Epithelial cell of prostate (primary cell): Measurements from ENCODE around the gene NR3C2.
"Not testable (repeated sequence)": the region's sequence is repeated elsewhere in the genome, so short reads cannot be mapped to it uniquely, and the experiment has no call there.

Experiments used
- DNase-seq: peaks from one replicate; pipeline ENCODE4 v3.0.0-alpha.2; 2011; ENCODE audit warnings: low read depth, low spot score
- H3K27ac ChIP-seq: fragments of 450-650 bp; 2 replicates; pipeline ENCODE4 v1.5.1; 2017; ENCODE audit warnings: mild to moderate bottlenecking

NR3C2 gene

DNA sequence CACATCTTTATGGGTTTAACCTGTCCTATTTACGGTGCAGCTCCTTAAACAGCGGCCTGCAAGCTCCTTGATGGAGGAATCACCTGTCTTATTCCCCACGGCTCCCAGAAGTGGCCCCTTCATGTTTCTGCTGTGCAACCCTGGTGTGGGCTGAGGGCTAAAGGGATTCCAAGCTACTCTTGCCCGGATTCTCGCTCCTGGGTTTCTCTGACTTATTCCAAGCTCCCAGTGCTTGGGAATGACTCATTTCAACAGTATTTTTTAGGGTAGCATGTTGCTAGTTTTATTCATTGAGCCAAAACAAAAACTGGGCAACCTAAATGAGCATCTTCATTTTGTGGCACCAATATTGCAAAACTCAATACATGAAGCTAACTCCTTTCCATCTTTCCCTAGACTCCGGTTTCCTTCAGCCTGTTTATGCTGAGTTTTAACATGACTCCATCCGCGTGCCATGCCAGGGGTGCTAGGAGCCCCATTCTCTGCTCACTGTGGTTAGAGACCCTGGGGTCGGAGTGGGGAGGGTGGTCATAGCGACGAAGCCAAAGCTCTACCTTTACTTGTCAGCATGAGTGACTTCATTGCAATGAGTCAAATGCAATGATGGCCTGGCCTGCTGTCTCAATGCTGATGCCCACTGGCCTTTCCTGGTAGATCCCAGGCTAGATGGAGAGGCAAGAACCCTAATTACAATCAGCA lies 349.7 kb downstream of the NR3C2 start:
- DNase-seq = no peak
- no peak overlapping the region for H3K27ac ChIP-seq

DNA sequence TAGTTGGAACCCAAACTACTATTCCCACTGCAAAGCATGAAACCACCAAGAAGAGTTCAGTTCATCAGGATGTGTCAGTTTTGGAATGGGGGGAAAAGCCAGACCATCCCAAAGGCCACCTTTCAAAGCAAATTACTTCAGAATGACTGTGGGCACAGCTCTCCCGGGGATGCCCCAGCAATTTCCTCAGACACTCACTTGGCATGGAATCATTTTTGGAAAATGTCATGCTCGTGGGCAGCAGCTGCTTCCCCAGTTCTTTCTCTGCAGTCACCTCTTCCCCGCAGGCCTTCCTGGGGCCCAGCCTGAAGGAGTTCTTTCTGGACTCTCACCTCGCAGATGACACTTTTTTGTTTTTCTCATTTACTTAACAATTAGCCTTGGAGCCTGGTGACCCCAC lies 350.3 kb downstream of the NR3C2 start:
- DNase-seq = no peak
- no peak overlapping the region for H3K27ac ChIP-seq

DNA sequence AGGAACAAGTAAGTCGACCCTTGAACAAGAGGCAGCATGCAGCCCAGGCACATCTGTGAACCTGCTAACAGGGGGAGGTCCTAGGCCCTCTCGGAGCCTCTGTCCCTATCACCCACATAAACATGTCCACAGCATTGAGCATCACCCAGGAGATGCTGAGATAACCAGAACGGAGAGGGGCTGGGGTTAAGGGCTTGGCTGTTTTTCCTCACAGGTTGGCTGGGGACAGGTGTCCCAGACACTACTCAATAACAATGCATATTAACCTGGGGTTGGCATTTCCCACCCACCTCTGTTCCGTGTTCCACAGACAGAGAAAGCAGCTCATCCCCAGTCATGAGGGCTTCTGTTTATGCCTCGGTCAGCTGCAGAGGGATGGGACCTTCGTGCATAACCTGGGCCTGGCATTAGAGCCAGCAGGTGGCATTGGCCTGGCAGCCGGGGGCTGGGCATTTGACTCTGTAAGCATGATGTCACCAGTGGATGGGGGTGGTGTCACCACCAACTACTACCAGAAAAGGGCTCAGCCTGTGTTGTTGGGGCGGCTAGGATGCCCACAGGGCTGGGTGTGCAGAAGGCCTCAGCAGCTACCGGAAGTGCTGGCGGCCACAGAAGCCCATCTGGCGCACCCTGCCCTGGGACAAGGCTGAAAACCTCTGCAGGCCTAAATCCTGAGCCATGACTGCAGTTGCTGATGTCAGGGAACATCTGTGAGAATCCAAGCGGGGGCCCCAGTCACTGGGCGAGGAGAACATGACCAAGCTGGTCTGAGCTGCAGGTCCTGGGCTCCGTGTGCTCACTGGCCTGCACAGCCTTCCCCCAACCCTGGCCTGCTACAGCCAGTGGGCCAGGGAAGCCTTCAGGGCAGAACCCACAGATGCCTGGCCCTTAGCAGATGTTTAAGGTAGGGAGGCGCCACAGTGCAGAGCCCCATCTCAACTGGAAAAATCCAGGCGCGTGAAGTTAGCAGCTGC lies 351.4 kb downstream of the NR3C2 start:
- no peak for DNase-seq
- H3K27ac ChIP-seq = no peak overlapping the region

DNA sequence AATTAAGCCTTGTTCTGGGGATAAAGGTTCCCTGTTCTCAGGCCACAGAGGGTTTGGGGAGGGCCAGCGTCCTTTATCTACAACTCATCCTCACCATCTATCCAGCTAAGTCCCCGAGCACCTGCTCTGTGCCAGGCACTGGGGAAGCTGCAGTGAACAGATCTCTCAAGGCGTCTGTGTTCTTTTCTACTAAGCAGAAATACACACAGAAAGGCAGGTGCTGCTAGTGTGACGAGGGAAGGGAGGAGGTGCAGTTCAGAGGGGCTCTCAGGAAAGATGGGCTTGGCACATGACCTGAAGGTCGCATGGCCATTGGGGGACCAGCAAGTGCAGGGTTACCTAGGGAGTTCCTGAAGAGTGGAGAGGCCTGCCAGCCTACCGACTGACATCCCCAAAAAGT lies 352.2 kb downstream of the NR3C2 start:
- no peak overlapping the region for H3K27ac ChIP-seq
- no peak for DNase-seq

DNA sequence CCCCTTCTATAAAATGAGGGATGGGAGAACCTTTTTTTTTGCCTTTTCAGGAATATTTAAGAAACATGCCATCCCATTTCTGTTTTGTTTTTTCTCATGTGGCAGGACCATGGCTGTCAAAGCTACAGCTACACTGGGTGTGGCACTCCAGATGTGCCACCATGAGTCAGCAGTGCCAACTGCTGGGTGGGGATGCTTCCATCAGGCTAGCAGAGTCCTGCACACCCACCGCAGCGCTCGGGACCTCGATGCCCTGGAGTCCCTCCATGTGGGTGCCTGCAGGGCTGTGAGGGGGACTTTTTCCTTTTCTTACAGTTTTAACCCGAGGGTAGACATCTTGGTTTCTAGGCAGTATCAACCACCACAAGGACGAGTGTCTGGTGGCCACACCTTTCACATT lies 352.6 kb downstream of the NR3C2 start:
- DNase-seq = no peak

DNA sequence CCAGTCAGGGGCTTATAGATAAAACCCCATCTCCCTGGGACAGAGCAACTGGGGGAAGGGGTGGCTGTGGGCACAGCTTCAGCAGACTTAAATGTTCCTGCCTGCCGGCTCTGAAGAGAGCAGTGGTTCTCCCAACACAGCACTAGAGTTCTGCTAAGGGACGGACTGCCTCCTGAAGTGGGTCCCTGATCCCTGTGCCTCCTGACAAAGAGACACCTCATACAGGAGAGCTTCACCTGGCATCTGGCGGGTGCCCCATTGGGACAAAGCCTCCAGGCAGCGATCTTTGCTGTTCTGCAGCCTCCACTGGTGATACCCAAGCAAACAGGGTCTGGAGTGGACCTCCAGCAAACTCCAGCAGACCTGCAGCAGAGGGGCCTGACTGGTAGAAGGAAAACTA lies 359.1 kb downstream of the NR3C2 start:
- not testable (repeated sequence) for H3K27ac ChIP-seq, DNase-seq

More for the DNA sequence above, 352.6 kb downstream of the NR3C2 start:
- no peak overlapping the region for H3K27ac ChIP-seq

DNA sequence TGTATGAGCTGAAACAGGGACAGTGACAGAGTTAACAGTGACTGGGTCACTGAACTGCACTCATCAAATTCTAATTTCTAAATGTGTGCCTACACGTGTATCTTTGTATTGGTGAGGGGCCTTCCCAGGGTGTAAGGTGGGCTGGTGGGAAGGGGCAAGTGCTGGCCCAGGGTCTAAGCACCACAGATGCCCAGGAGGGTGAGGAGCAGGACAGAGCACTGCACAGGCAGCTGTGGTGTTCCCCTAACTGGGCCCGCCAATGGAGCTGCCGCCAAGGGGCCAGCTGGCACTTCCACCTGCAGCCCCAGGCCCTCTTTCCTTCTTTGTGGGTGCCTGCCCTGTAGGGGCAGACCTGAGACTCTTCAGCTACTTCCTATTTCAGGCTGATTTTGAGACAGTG lies 360.5 kb downstream of the NR3C2 start:
- DNase-seq = no peak
- H3K27ac ChIP-seq = no peak overlapping the region

DNA sequence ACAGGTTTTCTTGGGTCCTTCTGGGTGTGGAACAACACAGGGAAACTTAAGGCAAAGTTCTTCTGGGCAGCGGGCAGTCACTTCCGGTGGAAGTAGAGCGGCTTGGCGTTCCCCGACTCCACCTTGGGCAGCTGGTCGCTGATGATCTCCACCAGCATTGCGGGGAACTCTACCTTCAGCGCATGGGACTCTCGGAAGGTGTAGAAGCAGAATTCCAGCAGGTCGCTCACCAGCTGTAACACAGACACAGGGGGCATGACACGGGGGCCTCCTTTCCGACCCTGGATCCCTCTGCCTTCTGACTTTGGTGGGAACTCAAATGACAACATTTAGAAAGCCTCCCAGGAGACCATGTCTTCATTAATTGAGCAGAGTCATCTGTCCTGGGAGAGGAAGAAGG lies 360.9 kb downstream of the NR3C2 start:
- H3K27ac ChIP-seq = no peak overlapping the region
- no peak for DNase-seq

DNA sequence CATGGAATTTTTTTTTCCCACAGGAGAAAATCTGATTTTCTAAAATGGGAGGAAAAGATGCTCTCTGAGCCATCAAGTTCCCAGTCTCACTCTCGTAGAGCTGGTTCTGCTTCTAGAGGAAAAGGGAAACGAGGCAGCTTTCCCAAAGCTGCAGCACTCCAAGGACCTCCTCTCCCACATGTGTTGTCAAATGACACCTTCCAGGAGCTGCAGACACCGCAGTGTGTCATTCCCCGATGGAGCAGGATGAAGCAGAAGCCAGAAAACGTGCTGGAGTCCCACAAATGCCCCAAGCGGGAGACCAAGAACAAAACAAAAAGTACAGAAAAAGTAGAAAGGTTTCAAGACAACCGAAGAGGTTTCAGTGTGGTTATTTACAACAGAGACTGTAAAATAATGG lies 362.3 kb downstream of the NR3C2 start:
- DNase-seq = no peak
- H3K27ac ChIP-seq = no peak overlapping the region

DNA sequence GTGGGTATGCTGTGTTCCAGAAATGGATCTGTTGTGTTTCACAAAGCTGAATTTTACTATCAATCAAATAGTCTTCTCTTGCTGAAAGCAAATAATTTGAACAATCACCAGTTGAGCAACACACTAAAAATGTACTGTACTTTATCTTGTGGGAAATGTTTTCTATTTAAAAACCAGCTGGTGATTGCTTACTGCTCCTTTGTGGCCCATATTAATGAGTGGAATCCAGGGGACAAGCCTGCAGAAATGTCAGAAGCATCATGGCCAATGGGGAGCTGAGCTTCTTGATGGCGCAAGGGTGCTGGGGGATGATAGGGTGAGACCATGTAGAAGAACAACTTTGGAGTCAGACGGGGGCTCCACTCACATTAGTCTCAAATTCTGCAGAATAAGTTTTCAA lies 364.2 kb downstream of the NR3C2 start:
- no peak for DNase-seq

DNA sequence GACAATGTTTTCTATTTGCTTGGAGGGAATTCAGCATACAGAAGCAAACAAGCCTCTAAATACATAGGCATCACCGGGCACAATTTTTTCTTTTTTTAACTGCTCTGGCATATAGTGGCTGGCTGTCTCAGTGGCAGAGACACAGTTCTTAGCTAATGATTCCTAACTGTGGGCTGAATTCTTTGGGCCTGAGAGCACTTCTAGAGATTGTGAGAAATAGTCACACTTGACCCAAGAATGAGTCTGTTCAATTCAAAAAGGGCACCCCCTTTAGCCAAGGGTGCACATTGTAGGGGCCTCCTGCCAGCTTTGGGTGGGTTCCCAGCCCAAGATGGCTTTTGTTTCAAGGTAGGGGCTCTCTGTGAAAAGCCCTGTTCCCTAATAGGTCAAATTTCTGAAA lies 364.6 kb downstream of the NR3C2 start:
- H3K27ac ChIP-seq = no peak overlapping the region
- no peak for DNase-seq

More for the DNA sequence above, 364.2 kb downstream of the NR3C2 start:
- no peak overlapping the region for H3K27ac ChIP-seq

DNA sequence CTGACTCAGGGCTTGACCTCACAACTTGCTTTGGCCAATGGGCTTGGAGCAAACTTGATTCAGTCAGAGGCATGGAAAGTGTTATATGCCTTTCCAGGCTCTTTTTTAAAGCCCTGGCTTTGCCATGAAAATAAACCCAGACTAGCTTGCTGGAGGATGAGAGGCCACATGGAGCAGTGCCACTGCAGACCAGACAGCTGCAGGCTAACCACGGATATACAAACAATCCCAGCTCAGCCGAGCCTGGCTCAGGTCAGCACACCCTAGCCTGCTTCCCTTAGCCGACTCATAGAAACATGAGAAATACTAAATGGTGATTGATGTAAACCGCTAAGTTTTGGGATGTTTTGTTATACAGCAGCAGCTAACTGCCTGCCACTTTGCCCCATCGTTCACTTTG lies 365.2 kb downstream of the NR3C2 start:
- H3K27ac ChIP-seq = no peak overlapping the region
- DNase-seq = no peak

DNA sequence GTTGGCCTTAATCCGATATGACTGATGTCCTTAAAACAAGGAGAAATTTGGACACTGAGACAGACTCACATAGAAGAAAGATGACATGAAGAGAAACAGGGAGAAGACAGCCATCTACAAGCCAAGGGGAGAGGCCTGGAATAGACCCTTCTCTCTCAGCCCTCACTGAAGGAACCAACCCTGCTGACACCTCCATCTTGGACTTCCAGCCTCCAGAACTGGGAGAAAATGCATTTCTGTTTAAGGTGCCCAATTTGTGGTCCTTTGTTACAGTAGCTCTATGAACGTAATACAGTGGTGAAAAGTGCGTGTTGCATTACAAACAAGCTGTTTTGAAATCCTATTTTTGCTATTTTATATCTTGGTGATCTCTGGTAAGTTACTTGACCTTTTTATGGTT lies 366.8 kb downstream of the NR3C2 start:
- no peak overlapping the region for H3K27ac ChIP-seq
- no peak for DNase-seq

DNA sequence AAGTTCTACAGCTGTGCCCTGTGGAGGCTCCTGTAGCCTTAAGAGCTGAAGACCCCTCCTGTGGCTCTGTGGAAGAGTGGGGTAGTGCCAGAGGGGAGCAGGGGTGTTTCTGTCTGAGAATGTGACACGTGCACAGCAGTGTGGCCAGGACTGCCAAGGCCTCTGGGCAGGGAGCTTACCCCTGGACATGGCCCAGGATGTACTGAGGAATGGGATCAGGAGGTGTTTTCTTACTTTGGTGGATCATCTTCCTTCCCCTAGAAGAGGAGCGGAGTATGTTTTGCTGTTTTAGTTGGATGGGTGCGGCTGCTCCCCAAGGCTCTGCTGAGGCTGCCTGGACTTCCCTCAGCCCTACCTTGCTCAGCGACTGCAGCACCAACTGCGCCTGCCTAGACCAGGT lies 367.8 kb downstream of the NR3C2 start:
- DNase-seq = no peak
- no peak overlapping the region for H3K27ac ChIP-seq

DNA sequence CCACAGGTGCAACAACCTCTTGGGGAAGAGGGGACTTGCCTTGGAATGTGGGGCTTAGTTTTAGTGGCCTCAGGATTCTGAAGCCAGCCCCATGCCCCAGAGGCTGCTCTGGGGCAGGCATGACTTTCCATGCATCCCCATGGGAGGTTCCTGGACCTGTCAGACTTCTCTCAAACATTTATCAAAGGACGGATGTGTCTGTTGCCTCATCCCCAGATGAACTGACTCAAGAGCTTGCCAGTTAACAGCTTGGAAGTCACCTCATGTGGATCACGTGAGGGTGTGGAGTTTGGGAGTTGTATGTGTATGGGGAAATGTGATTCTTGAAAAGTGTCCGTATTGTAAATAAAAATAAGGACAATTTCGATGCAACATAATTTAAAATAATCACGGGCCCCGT lies 368.9 kb downstream of the NR3C2 start:
- no peak for DNase-seq
- H3K27ac ChIP-seq = no peak overlapping the region

DNA sequence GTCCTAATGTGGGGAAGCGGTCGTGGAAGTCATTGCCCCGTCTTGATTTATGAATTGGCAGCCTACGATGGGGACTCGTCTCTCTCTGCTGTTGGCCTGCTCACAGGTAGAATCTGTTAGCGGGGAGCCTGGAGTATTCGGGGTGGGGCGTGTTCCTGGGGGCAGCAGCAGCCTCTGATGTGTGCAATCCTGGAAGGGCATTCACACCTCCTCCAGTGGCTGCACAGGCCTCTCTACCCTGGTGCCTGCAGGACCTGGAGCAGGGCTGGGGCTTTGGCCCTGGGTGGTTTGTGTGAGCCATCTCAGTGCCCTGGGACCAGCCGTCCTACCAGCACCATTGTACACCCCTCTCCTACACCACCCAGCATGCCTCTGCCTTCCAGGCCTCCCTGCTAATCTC lies 369.4 kb downstream of the NR3C2 start:
- no peak for DNase-seq
- H3K27ac ChIP-seq = no peak overlapping the region

DNA sequence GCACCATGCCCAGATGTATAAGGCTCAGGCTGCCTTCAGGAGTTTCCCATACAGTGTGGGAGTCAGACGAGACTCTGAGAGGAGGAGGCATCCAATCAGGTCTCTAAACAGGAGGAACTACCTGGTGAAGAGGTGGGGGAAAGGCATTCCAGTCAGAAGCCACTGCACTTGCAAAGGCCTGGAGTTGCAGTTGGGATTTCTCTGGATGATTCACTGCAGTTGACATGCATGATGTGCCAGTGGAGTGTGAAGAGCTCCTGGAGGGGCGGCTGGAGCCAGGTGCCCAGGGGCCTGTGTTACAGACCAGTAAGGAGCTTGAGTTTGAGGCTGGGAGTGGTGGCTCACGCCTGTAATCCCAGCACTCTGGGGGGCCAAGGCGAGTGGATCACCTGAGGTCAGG lies 371.2 kb downstream of the NR3C2 start:
- no peak for DNase-seq
- no peak overlapping the region for H3K27ac ChIP-seq

DNA sequence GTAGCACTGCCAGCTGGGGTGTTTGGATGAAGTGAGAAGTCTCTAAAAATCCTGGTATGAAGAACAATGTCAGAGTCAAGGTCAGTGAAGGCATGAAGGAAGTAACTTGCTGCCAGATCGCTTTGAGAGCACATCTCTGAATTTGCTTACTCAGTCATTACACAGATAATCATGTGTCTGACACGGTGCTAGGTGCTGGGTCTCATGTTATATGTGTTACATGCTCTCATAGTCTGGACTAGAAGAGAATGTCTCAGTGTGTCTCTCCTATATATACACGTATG lies 372.4 kb downstream of the NR3C2 start:
- DNase-seq = no peak
- no peak overlapping the region for H3K27ac ChIP-seq

DNA sequence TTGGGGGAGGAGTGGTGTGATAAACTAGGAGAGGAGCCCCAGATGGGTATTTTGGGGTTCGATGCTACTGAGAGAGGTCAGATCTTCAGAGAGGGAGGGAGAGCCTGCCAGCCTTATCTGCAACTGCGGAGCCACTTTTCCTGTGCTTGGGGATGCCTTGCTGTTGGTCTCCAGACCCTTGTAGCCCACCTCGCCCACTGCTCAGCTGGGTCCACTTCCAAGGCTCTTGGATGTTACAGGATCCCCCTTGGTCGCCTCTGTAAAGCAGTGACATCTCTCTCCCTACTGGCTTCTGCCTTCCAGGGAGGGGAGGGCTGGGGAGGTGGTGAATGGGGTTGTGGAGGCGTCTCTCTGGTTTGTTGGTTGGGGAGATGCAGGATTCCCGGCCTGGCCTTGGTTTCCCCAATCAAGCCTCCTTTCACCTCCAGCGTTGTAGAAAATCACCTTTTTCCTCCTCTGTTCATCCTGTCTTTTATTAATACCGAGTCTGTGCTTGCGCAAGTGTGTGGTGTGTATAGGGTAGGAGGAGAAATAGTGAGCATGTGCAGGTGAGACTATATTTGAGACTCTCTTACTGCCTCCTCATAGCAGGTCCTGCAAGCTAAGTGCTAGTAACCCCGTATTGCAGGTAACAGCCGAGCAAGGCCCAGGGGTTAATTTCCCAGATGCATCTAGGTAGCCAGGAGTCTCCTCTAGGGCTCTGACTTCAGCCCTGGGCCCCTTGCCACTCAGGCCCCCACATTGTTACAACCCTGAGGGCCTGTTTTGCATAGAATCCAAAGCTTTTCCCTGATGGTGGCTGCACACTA lies 372.9 kb downstream of the NR3C2 start:
- H3K27ac ChIP-seq = no peak overlapping the region
- no peak for DNase-seq

DNA sequence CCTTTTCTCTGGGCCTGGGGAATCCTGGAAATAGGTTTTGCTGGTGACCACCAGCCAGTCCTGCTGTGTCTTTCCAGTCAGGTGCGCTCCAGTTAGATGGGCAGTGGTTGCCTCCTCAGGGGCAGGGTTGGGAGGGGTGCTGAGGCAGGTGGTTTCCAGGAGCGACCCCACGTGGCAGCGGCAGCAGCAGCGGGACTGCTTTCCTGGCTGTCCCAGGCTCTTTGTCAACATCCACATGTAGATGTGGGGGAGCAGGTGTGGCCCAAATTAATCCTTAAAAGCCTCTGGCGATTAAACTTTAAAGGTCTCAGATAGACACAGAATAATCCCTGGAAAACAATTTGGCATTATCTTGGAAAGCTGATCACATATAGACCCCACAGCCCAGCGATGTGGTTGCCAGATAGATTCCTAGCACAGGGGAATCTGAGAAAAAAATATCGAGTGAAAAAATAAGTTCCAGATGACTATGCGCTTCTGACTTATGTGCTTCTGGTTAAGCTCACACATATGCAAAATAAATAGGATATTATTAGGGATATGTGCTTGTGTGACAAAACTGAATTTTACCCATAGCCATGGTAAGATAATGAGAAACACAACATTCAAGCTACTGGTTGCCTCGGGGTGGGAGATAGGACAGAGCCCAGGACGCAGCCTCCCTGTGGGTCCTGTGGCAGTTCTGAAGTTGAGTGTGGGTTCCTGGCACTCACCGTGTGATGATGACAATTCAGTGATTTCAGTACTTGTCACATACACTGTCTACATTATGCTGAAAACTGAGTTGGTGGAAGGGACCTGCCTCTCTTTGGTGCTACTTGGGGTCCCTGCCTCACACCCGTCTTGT lies 373.9 kb downstream of the NR3C2 start:
- no peak overlapping the region for H3K27ac ChIP-seq
- DNase-seq = no peak
